Skeletal muscle tissue (tissue), 4 donors: ENCODE results near the gene ARFRP1. TPM values are rescaled to one million over a fixed set of nuclear protein-coding genes. Genes with fewer than 3 reads are reported as not detected.

Experiments used
- H3K27ac ChIP-seq: one replicate; pipeline ENCODE4 v1.7.0; 2013; ENCODE audit warnings: mild to moderate bottlenecking, low read depth, low read length, inconsistent platforms
- H3K27me3 ChIP-seq, 3 donors: one replicate each; pipeline ENCODE4 v1.7.0; 2013; ENCODE audit warnings: low read length in 3 of 3; ENCODE audit not compliant: control insufficient read depth in 3 of 3, insufficient read depth in 3 of 3
- H3K36me3 ChIP-seq, 3 donors: one replicate each; pipeline ENCODE4 v1.7.0; 2013; ENCODE audit warnings: low read length in 3 of 3; ENCODE audit not compliant: control insufficient read depth in 3 of 3, insufficient read depth in 3 of 3
- H3K4me1 ChIP-seq, 3 donors: one replicate each; pipeline ENCODE4 v1.7.0; 2013; ENCODE audit warnings: low read length in 3 of 3, mild to moderate bottlenecking in 3 of 3; ENCODE audit not compliant: control insufficient read depth in 3 of 3, insufficient read depth in 3 of 3
- H3K4me3 ChIP-seq, 3 donors: one replicate each; pipeline ENCODE4 v1.7.0; 2013; ENCODE audit warnings: low read length in 3 of 3
- H3K9ac ChIP-seq, 3 donors: one replicate each; pipeline ENCODE4 v1.7.0; 2013; ENCODE audit warnings: low read length in 3 of 3, mild to moderate bottlenecking in 3 of 3, moderate library complexity in 2 of 3, low read depth in 1 of 3
- H3K9me3 ChIP-seq, 3 donors: one replicate each; pipeline ENCODE4 v1.7.0; 2013; ENCODE audit warnings: low read length in 3 of 3; ENCODE audit not compliant: control insufficient read depth in 3 of 3
- total RNA-seq: library from RNA; depleted of rRNA; stranded (reverse); fragments of >200 nt; gene quantifications from one replicate; pipeline ENCODE4 v1.2.3, GENCODE V29; 2014
- donor health status: Osteomylitis.

Gene ARFRP1
- total RNA-seq, 1 donor from 2014 or later = 13.0 TPM

DNA sequence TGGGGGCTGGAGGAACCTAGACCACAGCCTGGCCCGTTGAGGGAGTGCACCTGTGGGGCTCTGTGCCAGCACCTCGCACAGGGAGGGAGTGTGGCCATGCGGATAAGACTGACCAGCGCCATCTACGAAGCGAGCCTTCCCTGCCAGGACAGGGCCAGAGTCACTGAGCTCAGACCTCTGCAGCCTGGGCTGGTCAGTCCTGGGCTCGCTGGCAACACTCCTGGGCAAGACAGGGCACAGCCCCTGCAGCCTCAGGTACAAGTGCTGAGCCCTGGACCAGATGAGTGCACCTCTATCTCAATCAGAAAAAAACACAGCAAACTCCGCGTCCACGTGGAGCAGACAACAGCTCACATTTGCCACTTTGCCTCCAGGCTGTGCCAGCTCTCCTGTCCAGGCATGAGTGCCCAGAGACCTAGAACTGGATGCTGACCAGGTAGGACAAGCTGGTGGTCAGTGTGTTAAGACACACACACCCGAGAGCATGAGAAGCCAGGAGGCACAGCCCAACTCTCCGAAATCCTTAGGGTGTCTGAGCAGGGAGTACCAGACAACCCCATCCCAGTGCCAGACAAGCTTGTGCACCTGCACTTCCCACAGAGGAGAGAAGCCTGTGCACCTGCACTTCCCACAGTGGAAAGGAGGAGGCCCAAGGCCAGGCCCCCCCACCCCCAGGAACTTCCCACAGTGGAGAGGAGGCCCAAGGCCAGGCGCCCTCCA is 4.9 kb downstream of the ARFRP1 start:
- H3K4me3 ChIP-seq = no peak overlapping the region
- H3K4me1 ChIP-seq = peaks cover 27 to 37% (median 31%) of the 10 kb centered on the region in 3 donors
- no peak overlapping the region for H3K9ac ChIP-seq
- H3K9me3 ChIP-seq = no peaks in the 10 kb centered on the region
- H3K36me3 ChIP-seq = peaks cover 31 to 41% (median 37%) of the 10 kb centered on the region in 3 donors
- H3K27ac ChIP-seq = no peak overlapping the region
- H3K27me3 ChIP-seq = no peaks in the 10 kb centered on the region

- peaks cover 31 to 41% (median 37%) of the 10 kb centered on the region in 3 donors for H3K36me3 ChIP-seq
Observed at GRCh38 chr20:63702036-63702665, 5.6 kb downstream of the ARFRP1 start.

DNA sequence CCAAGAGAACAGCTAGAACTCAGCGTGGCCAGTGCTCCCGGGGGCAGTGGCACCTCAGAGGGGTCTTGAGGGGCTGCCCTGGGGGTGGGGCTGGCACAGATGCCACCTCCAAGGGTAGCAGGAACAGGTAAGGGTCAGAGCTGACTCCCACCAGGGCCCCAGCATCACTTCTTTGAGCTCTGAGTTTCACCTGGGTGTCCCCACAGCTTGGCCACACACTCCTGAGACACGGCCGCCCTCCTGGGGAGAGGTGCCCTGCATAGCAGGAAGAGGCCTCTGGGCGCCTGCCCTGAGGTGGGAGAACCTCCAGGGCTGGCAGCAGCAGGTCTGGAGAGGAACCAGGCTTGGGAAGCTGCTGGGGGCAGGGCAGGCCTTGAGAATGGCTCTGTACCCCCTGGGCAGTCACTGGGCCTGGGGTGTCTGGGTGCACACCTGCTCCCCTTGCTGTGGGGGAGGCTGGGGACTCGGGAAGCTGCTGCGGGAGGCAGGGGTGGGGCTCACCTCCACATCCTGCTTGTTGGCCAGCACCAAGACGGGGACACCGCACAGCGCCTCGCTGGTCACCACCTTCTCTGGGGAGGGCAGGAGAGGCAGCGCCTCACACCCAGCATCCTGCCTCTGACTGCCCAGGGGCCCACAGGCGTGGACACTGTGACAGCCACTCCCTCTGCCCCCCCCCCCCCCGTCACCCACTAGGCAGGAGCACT is 6.3 kb downstream of the ARFRP1 start:
- Histone ChIP-seq H3K27ac (no peak overlapping the region), H3K36me3 (peaks cover 31 to 36% (median 36%) of the 10 kb centered on the region in 3 donors), H3K4me3 (no peak overlapping the region), H3K9ac (no peak overlapping the region), H3K27me3 (no peaks in the 10 kb centered on the region), H3K9me3 (no peaks in the 10 kb centered on the region), H3K4me1 (peaks cover 35 to 41% (median 37%) of the 10 kb centered on the region in 3 donors)

More at GRCh38 chr20:63702036-63702665, 5.6 kb downstream of the ARFRP1 start:
- H3K9ac ChIP-seq = no peak overlapping the region
- no peaks in the 10 kb centered on the region for H3K27me3 ChIP-seq
- H3K9me3 ChIP-seq = no peaks in the 10 kb centered on the region
- no peak overlapping the region for H3K4me3 ChIP-seq
- H3K4me1 ChIP-seq = peaks cover 35 to 41% (median 37%) of the 10 kb centered on the region in 3 donors
- no peak overlapping the region for H3K27ac ChIP-seq

- no peaks in the 10 kb centered on the region for H3K27me3 ChIP-seq
- H3K4me1 ChIP-seq = peaks cover 30 to 40% (median 35%) of the 10 kb centered on the region in 3 donors
- H3K36me3 ChIP-seq = peaks cover 26 to 32% (median 31%) of the 10 kb centered on the region in 3 donors
- H3K9ac ChIP-seq = no peak overlapping the region
- no peaks in the 10 kb centered on the region for H3K9me3 ChIP-seq
- no peak overlapping the region for H3K4me3 ChIP-seq
- no peak overlapping the region for H3K27ac ChIP-seq
Observed at GRCh38 chr20:63701051-63701328, 6.8 kb downstream of the ARFRP1 start.

DNA sequence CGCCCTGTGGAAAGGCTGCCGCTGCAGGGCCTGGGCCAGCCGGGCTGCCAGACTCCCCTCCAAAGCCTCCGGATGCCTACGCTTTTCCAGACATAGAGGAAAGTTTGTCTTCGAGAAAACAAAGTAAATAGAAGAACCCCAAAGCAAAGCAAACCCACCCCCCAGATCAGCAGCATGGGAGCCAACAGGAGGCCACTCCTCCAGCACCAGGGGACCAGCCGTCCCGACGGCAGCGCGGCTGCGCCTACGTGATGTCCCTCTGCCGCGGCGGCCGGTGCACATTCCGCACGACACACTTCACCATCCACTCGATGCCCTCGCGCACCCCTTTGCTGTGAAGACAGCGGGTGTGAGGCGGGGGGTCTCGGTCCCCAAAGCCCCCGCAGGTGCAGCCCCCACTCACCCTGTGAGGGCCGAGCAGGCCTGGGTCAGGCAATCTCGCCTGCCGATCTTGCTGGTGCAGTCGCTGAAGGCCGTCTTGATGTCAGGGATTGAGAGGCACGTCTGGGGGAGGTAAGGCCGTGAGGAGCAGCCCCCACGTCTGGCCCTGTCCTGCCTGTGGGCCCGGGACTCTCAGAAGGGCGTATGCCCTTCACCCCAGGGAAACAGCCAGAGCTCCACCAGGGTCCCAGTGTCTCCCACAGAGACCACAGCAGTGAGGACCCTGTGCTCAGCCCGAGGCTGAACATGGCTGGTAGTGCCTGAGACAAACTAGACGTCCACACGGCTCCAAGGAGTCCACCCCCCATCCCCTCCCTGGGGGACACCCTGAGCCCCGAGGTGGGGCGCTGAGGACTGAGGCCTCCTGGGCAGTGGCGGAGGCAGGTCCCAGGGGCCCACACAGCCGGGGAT is 7.4 kb downstream of the ARFRP1 start:
- Histone ChIP-seq H3K9ac (peak overlapping the region in 1 of 3 donors; percentile 16), H3K4me1 (peaks cover 29 to 43% (median 39%) of the 10 kb centered on the region in 3 donors), H3K27me3 (no peaks in the 10 kb centered on the region), H3K27ac (peak overlapping the region; percentile 72), H3K4me3 (no peak overlapping the region), H3K36me3 (peaks cover 21 to 28% (median 26%) of the 10 kb centered on the region in 3 donors), H3K9me3 (no peaks in the 10 kb centered on the region)

- Histone ChIP-seq H3K36me3 (peaks cover 13 to 22% (median 21%) of the 10 kb centered on the region in 3 donors), H3K4me3 (no peak overlapping the region), H3K9ac (peak overlapping the region in 2 of 3 donors; percentile 45 to 50), H3K9me3 (no peaks in the 10 kb centered on the region), H3K4me1 (peaks cover 29 to 45% (median 41%) of the 10 kb centered on the region in 3 donors), H3K27ac (peak overlapping the region; percentile 72), H3K27me3 (no peaks in the 10 kb centered on the region)
Observed at GRCh38 chr20:63699466-63700198, 8.1 kb downstream of the ARFRP1 start.

DNA sequence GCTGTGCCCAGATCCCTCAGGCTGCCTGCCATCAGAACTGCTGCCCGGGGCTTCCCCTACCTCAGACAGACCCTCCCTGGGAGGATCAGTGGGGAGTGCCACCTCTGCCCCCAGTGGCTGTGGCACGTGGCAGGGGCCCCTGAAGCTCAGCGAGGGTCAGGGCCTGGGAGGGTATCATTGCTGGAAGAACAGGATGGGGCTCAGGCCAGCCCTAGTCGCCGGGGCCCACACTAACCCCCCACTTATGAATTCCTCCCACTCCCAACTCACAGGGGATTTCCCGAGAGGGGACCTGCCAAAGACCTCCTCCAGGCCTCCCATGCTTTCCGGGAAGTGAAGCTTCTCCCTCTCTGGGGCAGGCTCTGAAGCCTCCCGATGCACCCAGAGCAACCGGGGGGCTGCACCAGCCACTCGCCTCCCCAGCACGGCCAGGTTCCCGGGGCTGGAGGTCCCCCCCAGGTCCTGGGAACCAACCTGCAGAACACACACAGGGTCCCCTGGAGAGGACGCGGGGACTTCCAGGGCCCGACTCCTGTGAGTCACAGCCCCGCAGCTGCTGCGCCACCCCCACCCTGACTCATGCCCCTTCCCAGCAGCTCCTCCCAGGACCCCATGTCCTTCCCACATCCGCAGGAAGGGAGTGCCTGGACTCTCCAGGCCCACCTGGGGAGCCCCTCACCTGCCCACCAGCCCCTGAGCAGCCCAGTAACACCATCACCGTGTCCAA is 8.9 kb downstream of the ARFRP1 start:
- peaks cover 29 to 45% (median 41%) of the 10 kb centered on the region in 3 donors for H3K4me1 ChIP-seq
- H3K36me3 ChIP-seq = peaks cover 6 to 19% (median 18%) of the 10 kb centered on the region in 3 donors
- peak overlapping the region in 2 of 3 donors; percentile 34 to 50 for H3K9ac ChIP-seq
- no peaks in the 10 kb centered on the region for H3K27me3 ChIP-seq
- H3K9me3 ChIP-seq = no peaks in the 10 kb centered on the region
- H3K4me3 ChIP-seq = no peak overlapping the region
- H3K27ac ChIP-seq = peak overlapping the region; percentile 72

GRCh38 chr20:63697868-63698545 is 9.8 kb downstream of the ARFRP1 start:
- H3K4me3 ChIP-seq = no peak overlapping the region
- no peaks in the 10 kb centered on the region for H3K27me3 ChIP-seq
- peaks cover 29 to 45% (median 41%) of the 10 kb centered on the region in 3 donors for H3K4me1 ChIP-seq
- no peak overlapping the region for H3K9ac ChIP-seq
- H3K27ac ChIP-seq = peak overlapping the region; percentile 30
- H3K36me3 ChIP-seq = peaks cover 9 to 20% (median 18%) of the 10 kb centered on the region in 3 donors
- no peaks in the 10 kb centered on the region for H3K9me3 ChIP-seq
